Activated T-helper 1 cell treated with Interleukin-2 at 50 U/mL for 16 hours (primary cell): ENCODE measurements around the gene KLHDC2.
"Not testable (repeated sequence)": the region's sequence is repeated elsewhere in the genome, so short reads cannot be mapped to it uniquely, and the experiment has no call there.

Experiments used
- DNase-seq: peaks from one replicate; pipeline ENCODE4 v3.0.0-alpha.2; 2020; ENCODE audit warnings: low read depth

KLHDC2 gene, protein sequence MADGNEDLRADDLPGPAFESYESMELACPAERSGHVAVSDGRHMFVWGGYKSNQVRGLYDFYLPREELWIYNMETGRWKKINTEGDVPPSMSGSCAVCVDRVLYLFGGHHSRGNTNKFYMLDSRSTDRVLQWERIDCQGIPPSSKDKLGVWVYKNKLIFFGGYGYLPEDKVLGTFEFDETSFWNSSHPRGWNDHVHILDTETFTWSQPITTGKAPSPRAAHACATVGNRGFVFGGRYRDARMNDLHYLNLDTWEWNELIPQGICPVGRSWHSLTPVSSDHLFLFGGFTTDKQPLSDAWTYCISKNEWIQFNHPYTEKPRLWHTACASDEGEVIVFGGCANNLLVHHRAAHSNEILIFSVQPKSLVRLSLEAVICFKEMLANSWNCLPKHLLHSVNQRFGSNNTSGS

DNA sequence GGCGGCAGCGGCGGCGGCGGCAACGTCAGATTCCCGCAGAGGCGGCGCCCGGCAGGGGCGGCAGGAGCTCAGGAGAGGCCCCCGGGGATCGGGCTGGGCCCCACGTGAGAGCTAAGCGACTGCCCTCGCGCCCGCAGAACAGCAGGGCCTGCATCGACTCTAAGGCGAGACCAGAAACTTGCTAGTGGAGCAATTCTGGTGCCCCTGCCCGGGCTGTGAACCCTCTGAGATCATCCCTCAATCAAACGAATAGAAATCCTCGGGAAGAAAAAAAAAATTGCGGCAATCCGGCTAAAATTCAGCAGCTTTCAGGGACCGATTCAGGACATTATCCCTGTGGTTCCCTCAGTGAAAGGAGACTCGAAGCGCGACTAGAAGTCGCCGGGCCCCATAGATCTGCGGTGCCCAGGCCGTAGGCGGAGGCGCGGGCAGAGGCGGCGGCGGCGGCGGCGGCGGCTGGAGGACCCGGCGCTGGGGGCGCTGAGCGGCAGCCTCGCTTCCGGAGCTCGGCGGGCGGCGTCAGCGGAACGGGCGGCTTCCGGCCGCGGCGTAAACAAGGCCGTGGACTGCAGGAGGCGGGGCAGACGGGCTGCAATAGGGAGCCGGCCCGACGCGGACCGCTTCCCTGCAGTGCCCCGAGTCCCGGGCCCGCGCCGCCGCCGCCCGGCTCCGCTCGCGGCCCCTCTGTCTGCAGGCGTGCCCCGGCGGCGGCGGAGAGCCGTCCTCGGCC, at the start of gene KLHDC2:
KLHDC2 (plus strand) TSS at position 583 of the 730 bp plus-strand sequence. CDS start 316 bp downstream, outside the sequence.
- peak; percentile 84 for DNase-seq

GRCh38 chr14:49720744-49721143, 47.2 kb upstream of the KLHDC2 start:
- DNase-seq: no peak

DNA sequence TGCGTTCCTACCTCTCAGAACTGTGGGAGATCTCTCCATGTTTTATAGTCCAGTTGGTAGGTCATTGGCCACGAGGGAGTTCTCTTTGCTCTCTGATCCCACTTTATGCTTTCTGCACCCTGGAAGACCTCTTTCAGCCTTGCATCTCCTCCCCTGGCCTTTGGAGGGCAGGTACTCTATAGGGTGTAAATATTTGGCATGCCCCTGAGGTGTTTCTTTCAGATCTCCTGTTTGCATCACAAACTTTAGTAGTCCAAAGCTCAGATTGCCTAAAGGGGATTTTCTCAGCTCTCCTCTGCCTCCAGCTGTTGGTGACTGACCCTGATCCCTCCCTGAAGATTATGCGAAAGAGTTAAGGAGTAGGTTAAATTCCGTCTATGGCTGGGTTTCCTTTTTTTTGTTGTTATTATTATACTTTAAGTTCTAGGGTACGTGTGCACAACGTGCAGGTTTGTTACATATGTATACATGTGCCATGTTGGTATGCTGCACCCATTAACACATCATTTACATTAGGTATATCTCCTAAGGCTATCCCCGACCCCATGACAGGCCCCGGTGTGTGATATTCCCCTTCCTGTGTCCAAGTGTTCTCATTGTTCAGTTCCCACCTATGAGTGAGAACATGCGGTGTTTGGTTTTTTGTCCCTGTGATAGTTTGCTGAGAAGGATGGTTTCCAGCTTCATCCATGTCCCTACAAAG, 46.1 kb upstream of the KLHDC2 start:
- not testable (repeated sequence) for DNase-seq

DNA sequence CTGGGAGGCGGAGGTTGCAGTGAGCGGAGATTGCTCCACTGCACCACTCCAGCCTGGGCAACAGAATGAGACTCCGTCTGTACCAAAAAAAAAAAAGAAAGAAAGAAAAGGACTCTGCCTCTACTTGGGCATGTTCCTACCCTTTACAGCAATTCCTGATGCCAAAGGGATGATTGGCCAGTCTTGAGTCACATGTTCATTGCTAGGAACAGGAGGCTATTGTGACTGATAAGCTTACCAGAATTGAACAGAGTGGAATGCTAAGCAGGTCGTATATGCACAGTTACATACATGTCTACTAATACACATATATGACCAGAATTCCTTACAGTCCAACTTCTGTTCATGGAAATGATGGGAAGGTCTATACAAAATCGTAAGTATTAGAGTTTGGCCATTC, 40.8 kb upstream of the KLHDC2 start:
- DNase-seq: no peak

GRCh38 chr14:49732896-49733295, 35.1 kb upstream of the KLHDC2 start:
- no peak for DNase-seq

GRCh38 chr14:49733836-49734235, 34.1 kb upstream of the KLHDC2 start:
- DNase-seq: no peak

GRCh38 chr14:49735669-49736068, 32.3 kb upstream of the KLHDC2 start:
- DNase-seq: not testable (repeated sequence)

- no peak for DNase-seq
Measured at GRCh38 chr14:49745191-49745590, 22.8 kb upstream of the KLHDC2 start.

- not testable (repeated sequence) for DNase-seq
Measured at GRCh38 chr14:49746476-49746875, 21.5 kb upstream of the KLHDC2 start.

- no peak for DNase-seq
Measured at GRCh38 chr14:49754570-49755097, 13.3 kb upstream of the KLHDC2 start.

GRCh38 chr14:49755378-49755777, 12.6 kb upstream of the KLHDC2 start:
- DNase-seq: no peak

DNA sequence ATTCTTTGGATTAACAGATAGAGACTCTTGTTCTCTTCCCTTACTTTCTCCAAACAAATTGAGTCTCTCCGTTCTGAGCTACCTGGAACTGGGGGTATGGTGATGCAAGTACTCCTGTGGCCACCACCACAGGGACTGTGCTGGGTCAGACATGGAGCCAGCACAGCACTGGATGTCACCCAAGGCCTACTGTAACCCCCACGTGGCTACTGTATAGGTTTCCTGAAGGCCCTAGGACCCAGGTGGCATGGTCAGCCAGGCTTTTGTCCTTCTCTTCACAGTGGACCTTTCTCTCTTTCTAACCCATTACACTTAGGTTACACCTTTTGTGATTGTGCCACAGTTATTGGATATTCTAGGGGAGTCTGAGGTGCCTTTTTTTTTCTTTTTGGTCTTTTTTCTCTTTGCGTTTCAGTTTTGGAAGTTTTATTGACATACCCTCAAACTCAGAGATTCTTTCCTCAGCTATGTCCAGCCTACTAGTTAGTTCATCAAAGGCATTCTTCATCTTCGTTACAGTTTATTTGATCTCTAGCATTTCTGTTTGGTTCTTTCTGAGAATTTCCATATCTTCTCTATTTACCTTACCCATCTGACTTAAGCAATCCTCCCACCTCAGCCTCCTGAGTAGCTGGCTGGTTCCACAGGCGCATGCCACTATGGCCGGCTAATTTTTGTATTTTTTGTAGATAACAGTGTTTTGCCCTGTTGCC, 6.0 kb upstream of the KLHDC2 start:
- DNase-seq: no peak

GRCh38 chr14:49766839-49767238, 1.1 kb upstream of the KLHDC2 start:
- DNase-seq: no peak

GRCh38 chr14:49767270-49767570, 733 bp upstream of the KLHDC2 start:
- DNase-seq: no peak

GRCh38 chr14:49768301-49769121, 558 bp downstream of the KLHDC2 start:
- peak; percentile 45 for DNase-seq

DNA sequence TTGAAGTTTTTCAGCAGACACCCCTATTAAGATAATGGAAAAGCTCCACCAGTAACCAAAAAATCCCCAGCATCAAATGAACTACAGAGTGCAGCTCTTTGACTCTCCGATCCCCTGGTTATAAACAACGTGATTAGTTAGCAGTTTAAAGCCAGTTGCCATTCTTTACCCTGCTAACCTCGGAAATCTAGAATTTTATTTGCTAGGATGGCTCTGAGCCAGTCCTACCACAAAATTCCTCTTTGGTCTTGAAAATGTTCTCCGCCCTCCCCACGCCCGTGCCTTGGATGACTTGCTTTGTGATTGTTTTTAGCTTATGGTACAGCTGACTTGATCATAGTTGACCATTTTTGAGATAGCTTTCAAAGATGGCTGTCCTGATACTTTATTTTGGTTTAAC, 1.2 kb downstream of the KLHDC2 start:
- no peak for DNase-seq

DNA sequence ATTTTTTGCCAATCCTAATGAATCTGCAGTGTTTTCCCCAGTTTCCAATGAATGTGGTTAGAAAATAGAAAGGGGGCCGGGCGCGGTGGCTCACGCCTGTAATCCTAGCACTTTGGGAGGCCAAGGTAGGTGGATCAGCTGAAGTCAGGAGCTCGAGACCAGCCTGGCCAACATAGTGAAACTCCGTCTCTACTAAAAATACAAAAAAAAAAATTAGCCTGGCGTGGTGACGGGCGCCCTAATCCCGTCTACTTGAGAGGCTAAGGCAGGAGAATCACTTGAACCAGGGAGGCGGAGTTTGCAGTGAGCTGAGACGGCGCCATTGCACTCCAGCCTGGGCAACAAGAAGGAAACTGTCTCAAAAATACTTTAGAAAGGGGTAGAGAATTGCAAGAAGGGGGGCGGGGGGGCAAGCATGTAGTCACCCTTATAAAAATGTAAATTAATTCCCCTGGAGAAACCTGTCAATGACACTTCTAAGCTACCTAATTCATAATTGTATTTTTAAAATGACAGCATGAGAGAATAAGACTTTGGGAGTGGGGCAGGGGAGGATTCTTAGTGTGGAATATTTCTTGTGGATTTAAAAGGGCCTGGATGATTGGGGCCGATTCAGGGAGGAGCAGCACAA, 1.7 kb downstream of the KLHDC2 start:
- DNase-seq: no peak

- DNase-seq: no peak
Measured at GRCh38 chr14:49770212-49770817, 2.4 kb downstream of the KLHDC2 start.

DNA sequence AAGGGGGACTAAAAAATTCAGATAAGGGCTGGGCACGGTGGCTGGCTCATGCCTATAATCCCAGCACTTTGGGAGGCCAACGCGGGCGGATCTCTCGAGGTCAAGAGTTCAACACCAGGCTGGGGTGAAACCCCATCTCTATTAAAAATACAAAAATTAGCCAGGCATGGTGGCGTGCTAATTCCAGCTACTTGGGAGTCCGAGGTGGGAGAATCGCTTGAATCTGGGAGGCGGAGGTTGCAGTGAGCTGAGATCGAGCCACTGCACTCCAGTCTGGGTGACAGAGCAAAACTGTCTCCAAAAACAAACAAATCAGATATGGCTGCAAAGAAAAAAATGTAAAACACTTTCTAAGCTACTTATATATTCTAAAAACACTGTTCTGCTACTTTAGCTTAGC, 3.7 kb downstream of the KLHDC2 start:
- not testable (repeated sequence) for DNase-seq

DNA sequence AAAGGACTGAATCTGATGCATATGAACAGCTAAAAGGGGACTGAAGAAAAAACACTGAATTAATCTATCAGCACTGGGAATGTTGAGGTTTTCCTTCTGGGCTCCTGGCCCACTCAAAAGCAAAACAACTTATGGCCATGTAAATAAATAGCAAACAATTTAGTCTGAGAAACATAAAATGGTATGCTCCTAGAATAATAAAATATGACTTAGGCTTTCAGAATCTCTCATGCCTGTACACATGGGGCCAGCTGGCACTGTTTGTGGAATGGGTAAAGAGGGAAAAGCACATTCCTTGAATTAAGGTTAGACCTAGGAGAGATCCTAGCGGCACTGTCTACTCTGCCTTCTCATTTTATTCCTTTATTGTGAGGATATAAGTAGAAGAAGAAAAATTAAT, 6.2 kb downstream of the KLHDC2 start:
- no peak for DNase-seq
